Non-pigmented ciliary epithelial cell (primary cell): ENCODE results near the gene CSAG2.

ENCODE experiments used
- DNase-seq: peaks from one replicate; pipeline ENCODE4 v3.0.0-alpha.2; 2010; ENCODE audit warnings: low read depth

CSAG2 gene

GRCh38 chrX:152663086-152663485, 46.0 kb downstream of the CSAG2 start:
- no peak for DNase-seq

DNA sequence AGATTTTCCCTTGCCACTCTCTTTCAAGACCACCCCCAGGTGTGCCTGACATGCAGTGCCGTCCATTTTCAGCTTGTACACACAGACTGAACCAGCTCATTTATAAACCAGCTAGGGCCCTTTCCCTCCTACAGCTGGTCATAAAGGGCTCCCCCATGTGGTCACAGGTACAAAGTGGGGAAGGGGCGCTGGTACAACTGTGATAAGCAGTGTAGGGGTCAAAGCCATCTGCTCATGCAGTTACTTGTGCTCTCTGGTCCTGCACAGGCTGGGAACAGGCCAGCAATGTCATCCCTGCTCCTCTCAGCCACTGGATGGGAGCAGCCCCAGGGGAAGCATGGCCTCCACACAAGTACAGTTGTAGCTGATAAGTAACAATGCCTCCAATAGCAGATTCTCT, 50.8 kb downstream of the CSAG2 start:
- no peak for DNase-seq
